Fibroblast of pulmonary artery (primary cell): ENCODE results near the gene HPF1.
"Not testable (repeated sequence)": the region's sequence is repeated elsewhere in the genome, so short reads cannot be mapped to it uniquely, and the experiment has no call there.

Source experiments
- DNase-seq: peaks from one replicate; pipeline ENCODE4 v3.0.0-alpha.2; 2010; ENCODE audit warnings: low read depth
- H3K4me3 ChIP-seq: replicated peaks from 2 replicates; pipeline ENCODE4 v1.5.1; 2011; ENCODE audit warnings: low read depth, mild to moderate bottlenecking, control low read depth, low read length, moderate library complexity
- TF ChIP-seq, protein P1 (sequence below): IDR thresholded peaks from 2 replicates; pipeline ENCODE4 v1.5.1; 2011; ENCODE audit warnings: mild to moderate bottlenecking, control low read depth, low read length, inconsistent platforms; ENCODE audit errors: missing control alignments

HPF1 gene

GRCh38 chr4:169741569-169741968 lies 16.2 kb downstream of the HPF1 start:
- DNase-seq: no peak
- TF ChIP-seq, protein P1, sequence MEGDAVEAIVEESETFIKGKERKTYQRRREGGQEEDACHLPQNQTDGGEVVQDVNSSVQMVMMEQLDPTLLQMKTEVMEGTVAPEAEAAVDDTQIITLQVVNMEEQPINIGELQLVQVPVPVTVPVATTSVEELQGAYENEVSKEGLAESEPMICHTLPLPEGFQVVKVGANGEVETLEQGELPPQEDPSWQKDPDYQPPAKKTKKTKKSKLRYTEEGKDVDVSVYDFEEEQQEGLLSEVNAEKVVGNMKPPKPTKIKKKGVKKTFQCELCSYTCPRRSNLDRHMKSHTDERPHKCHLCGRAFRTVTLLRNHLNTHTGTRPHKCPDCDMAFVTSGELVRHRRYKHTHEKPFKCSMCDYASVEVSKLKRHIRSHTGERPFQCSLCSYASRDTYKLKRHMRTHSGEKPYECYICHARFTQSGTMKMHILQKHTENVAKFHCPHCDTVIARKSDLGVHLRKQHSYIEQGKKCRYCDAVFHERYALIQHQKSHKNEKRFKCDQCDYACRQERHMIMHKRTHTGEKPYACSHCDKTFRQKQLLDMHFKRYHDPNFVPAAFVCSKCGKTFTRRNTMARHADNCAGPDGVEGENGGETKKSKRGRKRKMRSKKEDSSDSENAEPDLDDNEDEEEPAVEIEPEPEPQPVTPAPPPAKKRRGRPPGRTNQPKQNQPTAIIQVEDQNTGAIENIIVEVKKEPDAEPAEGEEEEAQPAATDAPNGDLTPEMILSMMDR: no peak
- no peak overlapping the region for H3K4me3 ChIP-seq

DNA sequence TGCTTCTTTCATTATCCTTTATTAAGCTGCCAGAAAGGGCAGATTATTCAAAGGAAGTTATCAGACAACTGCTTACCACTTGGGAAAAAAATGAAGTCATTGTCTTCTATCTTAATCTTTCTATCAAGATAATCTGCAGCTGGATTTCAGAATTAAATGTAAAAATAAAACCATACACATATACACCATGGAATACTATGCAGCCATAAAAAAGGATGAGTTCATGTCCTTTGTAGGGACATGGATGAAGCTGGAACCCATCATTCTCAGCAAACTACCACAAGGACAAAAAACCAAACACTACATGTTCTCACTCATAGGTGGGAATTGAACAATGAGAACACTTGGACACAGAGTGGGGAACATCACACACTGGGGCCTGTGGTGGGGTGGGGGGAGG lies 19.1 kb downstream of the HPF1 start:
- not testable (repeated sequence) for H3K4me3 ChIP-seq, DNase-seq

DNA sequence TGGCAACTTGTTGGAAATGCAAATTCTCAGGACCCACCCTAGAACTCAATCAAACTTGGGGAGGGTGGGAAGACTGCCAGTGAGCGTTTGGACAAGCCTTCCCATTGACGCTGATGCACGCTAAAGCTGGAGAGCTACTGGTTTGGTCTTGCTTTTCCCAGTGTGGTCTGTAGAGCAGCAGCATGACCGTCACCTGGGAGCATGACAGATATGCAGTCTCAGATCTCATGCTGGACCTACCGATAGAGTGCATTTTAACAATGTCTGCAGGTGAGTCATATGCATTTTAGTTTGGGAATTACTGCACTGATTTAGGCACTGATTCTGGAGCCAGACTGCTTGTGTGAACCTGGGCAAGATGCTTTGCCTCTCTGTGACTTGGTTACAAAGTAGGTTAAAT lies 27.2 kb downstream of the HPF1 start:
- no peak overlapping the region for H3K4me3 ChIP-seq
- TF ChIP-seq, protein P1: no peak
- DNase-seq: no peak

DNA sequence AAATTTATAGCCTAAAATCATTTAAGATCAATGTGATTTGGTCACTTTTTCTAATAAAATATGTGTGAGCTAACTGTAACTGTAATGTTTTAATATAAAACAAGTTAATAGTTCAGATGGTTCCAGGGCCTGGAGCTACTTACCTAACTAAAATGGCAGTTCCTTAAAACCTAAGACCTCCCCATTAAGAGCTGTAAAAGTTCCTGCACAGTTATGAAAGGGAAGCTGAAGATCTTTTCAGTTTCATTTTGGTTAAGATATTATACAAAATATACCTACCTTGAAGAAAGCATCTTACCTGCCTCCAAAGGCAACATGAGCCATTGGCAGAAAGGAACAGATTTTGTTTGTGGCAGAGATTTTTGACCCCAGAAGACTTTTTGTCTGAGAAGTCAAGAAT lies 30.1 kb downstream of the HPF1 start:
- H3K4me3 ChIP-seq: no peak overlapping the region
- TF ChIP-seq, protein P1: no peak
- DNase-seq: no peak

DNA sequence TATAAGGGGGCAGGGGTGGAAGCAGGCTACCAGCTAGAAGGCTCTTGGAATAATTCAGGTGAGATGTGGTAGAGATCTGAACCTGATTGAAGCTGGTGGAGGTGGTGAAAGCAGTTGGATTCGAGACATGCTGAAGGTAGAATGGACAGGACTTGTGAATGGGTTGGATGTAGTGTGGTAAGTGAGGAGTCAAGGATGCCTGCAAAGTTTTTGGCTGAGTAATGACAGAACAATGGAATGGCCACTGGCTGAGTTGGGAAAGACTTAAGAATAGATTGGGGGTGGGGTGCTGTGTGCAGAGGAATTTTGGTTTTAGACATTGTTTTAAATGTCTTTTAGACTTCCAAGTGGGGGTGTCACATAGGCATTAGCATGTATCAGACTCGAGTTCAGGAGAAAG lies 33.5 kb downstream of the HPF1 start:
- peak; percentile 81 for DNase-seq
- H3K4me3 ChIP-seq: no peak overlapping the region
- TF ChIP-seq, protein P1: no peak

- peak; percentile 13 for DNase-seq
- TF ChIP-seq, protein P1: peak; percentile 16
- H3K4me3 ChIP-seq: no peak overlapping the region
Measured at GRCh38 chr4:169723207-169723965, 34.4 kb downstream of the HPF1 start.

GRCh38 chr4:169720529-169720928 lies 37.2 kb downstream of the HPF1 start:
- no peak for DNase-seq
- TF ChIP-seq, protein P1: no peak
- H3K4me3 ChIP-seq: no peak overlapping the region
